Activated CD4-positive, alpha-beta T cell treated with anti-CD3 and anti-CD28 coated beads for 1 hour (primary cell): ENCODE data around the gene NPDC1.
A peak's percentile ranks its signal among the peaks of the same experiment; 100 is the strongest.

Experiments
- DNase-seq: peaks from one replicate; pipeline ENCODE4 v3.0.0-alpha.2; 2020

NPDC1 gene

GRCh38 chr9:137023157-137023556, 22.8 kb downstream of the NPDC1 start:
- DNase-seq, result no peak

GRCh38 chr9:137022662-137023008, 23.3 kb downstream of the NPDC1 start:
- no peak for DNase-seq

GRCh38 chr9:137021979-137022661, 23.9 kb downstream of the NPDC1 start:
- peak; percentile 49 for DNase-seq

- DNase-seq, result no peak
Measured at GRCh38 chr9:137021568-137021978, 24.4 kb downstream of the NPDC1 start.

- no peak for DNase-seq
Measured at GRCh38 chr9:137020771-137021567, 25.0 kb downstream of the NPDC1 start.

- no peak for DNase-seq
Measured at GRCh38 chr9:137019891-137020683, 25.9 kb downstream of the NPDC1 start.

GRCh38 chr9:137018761-137019559, 27.0 kb downstream of the NPDC1 start:
- DNase-seq, result no peak

- DNase-seq, result no peak
Measured at GRCh38 chr9:137017791-137018497, 28.0 kb downstream of the NPDC1 start.

- DNase-seq, result no peak
Measured at GRCh38 chr9:137017071-137017470, 28.9 kb downstream of the NPDC1 start.

GRCh38 chr9:137016436-137016835, 29.5 kb downstream of the NPDC1 start:
- no peak for DNase-seq

- no peak for DNase-seq
Measured at GRCh38 chr9:137015976-137016375, 30.0 kb downstream of the NPDC1 start.

- no peak for DNase-seq
Measured at GRCh38 chr9:137015540-137015930, 30.4 kb downstream of the NPDC1 start.

- no peak for DNase-seq
Measured at GRCh38 chr9:137014776-137015539, 31.0 kb downstream of the NPDC1 start.

GRCh38 chr9:137014166-137014565, 31.8 kb downstream of the NPDC1 start:
- DNase-seq, result no peak

GRCh38 chr9:137013571-137013940, 32.4 kb downstream of the NPDC1 start:
- no peak for DNase-seq

- DNase-seq, result no peak
Measured at GRCh38 chr9:137012694-137013570, 33.0 kb downstream of the NPDC1 start.

- DNase-seq, result no peak
Measured at GRCh38 chr9:137011907-137012675, 33.9 kb downstream of the NPDC1 start.

- no peak for DNase-seq
Measured at GRCh38 chr9:137011156-137011555, 34.8 kb downstream of the NPDC1 start.

- DNase-seq, result no peak
Measured at GRCh38 chr9:137009938-137010732, 35.8 kb downstream of the NPDC1 start.
